MCF 10A (cell line): Measurements from ENCODE around the gene MGAT4B. TPM values are rescaled to one million over a fixed set of nuclear protein-coding genes. Genes with fewer than 3 reads are reported as not detected.

Experiments used
- BruUV-seq: library from RNA; stranded (reverse); fragments of 400-500 nt; replicated peaks from 2 replicates; lab custom pipeline; 2021; lab: Mats Ljungman, UMichigan
- CTCF ChIA-PET: fragments of 300-600 bp; sonication (Branson Sonifier 250); formaldehyde crosslinking; extraction: SDS; loops from one replicate; lab custom pipeline; 2021; ENCODE audit warnings: antibody characterized with exemption, inconsistent platforms; lab: Yijun Ruan, JAX
- POLR2A ChIA-PET: fragments of 300-600, 350-650 bp; sonication (Branson Sonifier 250); formaldehyde crosslinking; extraction: SDS; loops from one replicate; lab custom pipeline; 2020; ENCODE audit warnings: antibody characterized with exemption, inconsistent platforms; lab: Yijun Ruan, JAX
- DNase-seq: peaks from one replicate; pipeline ENCODE4 v3.0.0-alpha.2; 2018; ENCODE audit not compliant: unreplicated experiment
- H3K27ac Mint-ChIP-seq: one replicate; pipeline ENCODE4 v1.8.0; 2022; ENCODE audit warnings: mild to moderate bottlenecking, low read depth, mixed read lengths; ENCODE audit not compliant: unreplicated experiment
- H3K27me3 Mint-ChIP-seq: one replicate; pipeline ENCODE4 v1.8.0; 2022; ENCODE audit warnings: mixed read lengths; ENCODE audit not compliant: insufficient read depth, unreplicated experiment
- H3K36me3 Mint-ChIP-seq: one replicate; pipeline ENCODE4 v1.8.0; 2022; ENCODE audit warnings: mild to moderate bottlenecking, moderate library complexity, mixed read lengths; ENCODE audit not compliant: insufficient read depth, unreplicated experiment
- H3K4me1 Mint-ChIP-seq: one replicate; pipeline ENCODE4 v1.8.0; 2022; ENCODE audit warnings: mixed read lengths; ENCODE audit not compliant: insufficient read depth, unreplicated experiment
- H3K4me3 Mint-ChIP-seq: one replicate; pipeline ENCODE4 v1.8.0; 2022; ENCODE audit warnings: mild to moderate bottlenecking, moderate library complexity, mixed read lengths; ENCODE audit not compliant: unreplicated experiment
- H3K9me3 Mint-ChIP-seq: one replicate; pipeline ENCODE4 v1.8.0; 2022; ENCODE audit warnings: mixed read lengths; ENCODE audit not compliant: unreplicated experiment
- CTCF ChIP-seq: fragments of 200-600 bp; IDR thresholded peaks from one replicate; pipeline ENCODE4 v1.8.0; 2022; ENCODE audit warnings: antibody characterized with exemption, mild to moderate bottlenecking; ENCODE audit not compliant: unreplicated experiment
- intact Hi-C: fragments of 100-400 bp; cut with micrococcal nuclease; formaldehyde crosslinking; loops from 2 replicates; pipeline ENCODE4 v1.14.1; 2022
- total RNA-seq: library from RNA; stranded (reverse); gene quantifications from 2 replicates; pipeline ENCODE4 v1.2.3, GENCODE V29; 2022

MGAT4B gene
- total RNA-seq, 1 experiment from 2014 or later: 153 TPM

- Mint-ChIP-seq H3K9me3 (no peaks in the 10 kb centered on the region), H3K4me1 (peaks cover 24% of the 10 kb centered on the region), H3K27me3 (no peaks in the 10 kb centered on the region), H3K36me3 (peaks cover 46% of the 10 kb centered on the region), H3K27ac (no peak overlapping the region), H3K4me3 (no peak overlapping the region)
- no TSS peak for BruUV-seq
- intact Hi-C loops: no loop called here
- POLR2A ChIA-PET: interaction anchor here (0.6 to 2.4 kb wide), 2 partner anchors 18 to 43 kb away, joined by 3 to 5 read pairs; partner anchors contain the start of gene SQSTM1
- no peak for DNase-seq
- TF ChIP-seq CTCF: no peak
- CTCF ChIA-PET: interaction anchor here (0.6 to 0.8 kb wide), 3 partner anchors 8 to 52 kb away, joined by 3 to 5 read pairs (median 3); partner anchors contain the start of gene LTC4S
Measured at GRCh38 chr5:179802207-179802883, 4.3 kb downstream of the MGAT4B start.

GRCh38 chr5:179801304-179802206 lies 5.1 kb downstream of the MGAT4B start:
- H3K27me3 Mint-ChIP-seq: no peaks in the 10 kb centered on the region
- peaks cover 50% of the 10 kb centered on the region for H3K36me3 Mint-ChIP-seq
- DNase-seq: no peak
- H3K4me1 Mint-ChIP-seq: peaks cover 31% of the 10 kb centered on the region
- CTCF ChIA-PET: interaction anchor here (0.6 to 0.7 kb wide), 2 partner anchors 36 to 51 kb away, joined by 3 to 5 read pairs; no protein-coding TSS in a partner anchor
- no peaks in the 10 kb centered on the region for H3K9me3 Mint-ChIP-seq
- H3K27ac Mint-ChIP-seq: no peak overlapping the region
- H3K4me3 Mint-ChIP-seq: no peak overlapping the region
- peak; percentile 31 for TF ChIP-seq CTCF
- POLR2A ChIA-PET: interaction anchor here (0.6 to 2.4 kb wide), 2 partner anchors 19 to 44 kb away, joined by 3 to 5 read pairs; partner anchors contain the start of gene SQSTM1
- intact Hi-C loops: no loop called here
- BruUV-seq: no TSS peak

DNA sequence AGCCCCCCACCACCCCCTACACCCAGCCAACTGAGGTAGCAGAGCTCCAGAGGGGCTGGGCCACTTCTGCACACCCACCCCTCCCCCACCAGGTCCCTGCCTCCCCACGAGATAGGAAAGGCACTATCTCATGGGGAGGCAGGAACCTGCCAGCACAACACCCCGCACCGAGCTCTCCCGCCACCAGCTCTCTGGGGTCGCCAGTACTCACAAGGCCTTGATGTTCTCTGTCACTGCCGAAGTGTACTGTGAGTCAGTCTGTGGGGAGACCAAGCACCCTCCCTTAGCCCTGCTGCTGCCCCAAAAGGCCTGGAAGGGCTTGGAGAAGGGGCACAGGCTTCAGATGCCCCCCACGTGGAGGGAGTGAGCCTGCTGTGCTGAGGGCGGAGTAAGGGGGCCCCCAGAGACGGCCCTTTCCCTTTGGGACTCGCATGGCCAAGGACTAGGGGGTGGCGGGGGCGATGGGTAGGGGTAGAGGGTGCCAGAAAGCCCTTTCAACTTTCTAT lies 5.9 kb downstream of the MGAT4B start:
- CTCF ChIA-PET: interaction anchor here (0.6 kb wide), 1 partner anchor 34 kb away, joined by 3 read pairs; no protein-coding TSS in a partner anchor

More for the DNA sequence above, 5.9 kb downstream of the MGAT4B start:
- peaks cover 32% of the 10 kb centered on the region for H3K4me1 Mint-ChIP-seq
- H3K36me3 Mint-ChIP-seq: peaks cover 52% of the 10 kb centered on the region
- no peaks in the 10 kb centered on the region for H3K9me3 Mint-ChIP-seq
- no peak for TF ChIP-seq CTCF
- no peak overlapping the region for H3K4me3 Mint-ChIP-seq
- no peak overlapping the region for H3K27ac Mint-ChIP-seq
- BruUV-seq: no TSS peak
- POLR2A ChIA-PET: interaction anchor here (0.9 kb wide), 1 partner anchor 20 kb away, joined by 3 read pairs; the partner anchor contains the start of gene SQSTM1
- H3K27me3 Mint-ChIP-seq: no peaks in the 10 kb centered on the region
- DNase-seq: no peak
- intact Hi-C loops: no loop called here
